Measurements from ENCODE around the gene SCAF1. TPM values are rescaled to one million over a fixed set of nuclear protein-coding genes. Genes with fewer than 3 reads are reported as not detected.

SCAF1 gene
- total and polyA plus RNA-seq, 2 of the 13 experiments (the other 11 are each of a cell fraction or from before 2014, with no cell fraction given): 3.3 to 6.1 TPM

DNA sequence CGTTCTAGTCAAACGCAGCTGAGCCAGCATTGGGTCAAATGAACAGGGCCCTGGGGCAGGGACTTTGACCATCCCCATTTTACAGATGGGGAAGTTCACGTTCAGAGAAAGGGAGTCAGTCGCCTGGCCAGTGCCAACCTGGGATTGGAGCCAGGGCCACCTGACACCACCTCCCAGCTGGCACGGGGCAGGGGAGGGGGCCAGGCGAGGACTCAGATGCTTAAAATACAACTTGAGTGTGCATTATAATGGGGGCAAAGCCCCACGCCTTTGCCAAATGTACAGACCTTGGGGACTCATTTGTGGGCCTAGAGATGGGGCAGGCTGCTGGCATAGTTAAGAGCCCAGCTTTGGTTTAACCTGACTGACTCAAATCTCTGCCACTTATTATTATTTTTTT lies 36.4 kb upstream of the SCAF1 start:
- no peak for FAIRE-seq
- no TSS peak for BruUV-seq (replicated peaks)
- H3K79me2 ChIP-seq (ENCODE audit: insufficient read depth, low read length): peaks cover 2% of the 10 kb centered on the region

DNA sequence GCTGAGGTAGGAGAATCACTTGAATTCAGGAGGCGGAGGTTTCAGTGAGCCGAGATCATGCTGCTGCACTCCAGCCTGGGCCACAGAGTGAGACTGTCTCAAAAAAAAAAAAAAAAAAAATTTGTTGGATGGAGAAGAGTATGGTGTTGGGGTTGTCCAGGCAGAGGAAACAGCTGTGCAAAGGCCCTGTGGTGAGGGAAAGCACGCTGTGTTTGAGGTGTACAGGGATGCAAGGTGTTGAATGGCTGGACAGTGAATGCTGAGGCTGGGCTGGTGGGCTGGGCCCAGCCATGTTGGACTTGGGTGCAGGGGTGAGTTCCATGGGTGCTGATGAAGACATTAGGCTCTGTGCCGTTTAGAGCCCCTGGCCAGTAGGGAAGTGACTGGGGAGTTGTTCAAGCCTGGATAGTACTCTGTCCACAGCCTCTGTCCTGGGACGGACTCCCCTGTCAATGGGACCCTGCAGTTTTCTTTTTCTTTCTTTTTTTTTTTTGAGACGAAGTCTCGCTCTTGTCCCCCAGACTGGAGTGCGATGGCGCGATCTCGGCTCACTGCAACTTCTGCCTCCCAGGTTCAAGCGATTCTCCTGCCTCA lies 32.4 kb upstream of the SCAF1 start:
- Histone ChIP-seq H3K4me2 (ENCODE audit: low read depth, low read length) (no peak overlapping the region), H3K27ac (ENCODE audit: extremely low read length, insufficient read depth, low read length) (no peak overlapping the region), H3K36me3 (replicated peaks in 1 of 2; ENCODE audit: control insufficient read depth in 1 of 2, insufficient read depth in 2 of 2, low read length in 2 of 2) (peaks cover 11 to 45% of the 10 kb centered on the region in 2 experiments; a peak in 4 of 5 replicates), H3K4me3 (replicated peaks in 1 of 3; ENCODE audit: insufficient read depth in 1 of 3, low read depth in 2 of 3, low read length in 3 of 3) (no peak overlapping the region), H2AFZ (ENCODE audit: low read length) (no peak overlapping the region), H3K9me3 (ENCODE audit: low read length) (no peaks in the 10 kb centered on the region), H4K20me1 (ENCODE audit: insufficient read depth, low read length) (peaks cover 3% of the 10 kb centered on the region), H3K4me1 (ENCODE audit: insufficient read depth, low read length) (peaks cover 17% of the 10 kb centered on the region), H3K9ac (ENCODE audit: insufficient read depth, low read depth, low read length) (no peak overlapping the region), H3K79me2 (ENCODE audit: insufficient read depth, low read length) (peaks cover 4% of the 10 kb centered on the region), H3K27me3 (ENCODE audit: control insufficient read depth in 1 of 2, insufficient read depth in 2 of 2, low read length in 2 of 2) (no peaks in the 10 kb centered on the region)
- intact Hi-C loops (cut with micrococcal nuclease; ENCODE audit: unreplicated experiment): no loop called here
- CTCF ChIA-PET (ENCODE audit: low intra/inter-chr PET ratio, low total read pairs): no interaction called here
- POLR2A ChIA-PET: interaction anchor here (1.0 kb wide), 1 partner anchor 31 kb away, joined by 5 read pairs; no protein-coding TSS in a partner anchor
- DNase-seq (ENCODE audit: low spot score) (no peak), ATAC-seq (no peak), FAIRE-seq (no peak)
- TF ChIP-seq ZFP82 (CRISPR knock-in tag; IDR thresholded peaks at IDR 0.05; ENCODE audit: borderline replicate concordance): no peak
- no peak for TF ChIP-seq MXI1 (IDR thresholded peaks at IDR 0.05; ENCODE audit: borderline replicate concordance, low read depth, low read length)
- no peak for TF ChIP-seq SIN3A (IDR thresholded peaks at IDR 0.05; ENCODE audit: borderline replicate concordance, low read depth, low read length)
- TF ChIP-seq ZNF644 (CRISPR knock-in tag; IDR thresholded peaks at IDR 0.05; ENCODE audit: low read depth): no peak
- TF ChIP-seq MTF1 (CRISPR knock-in tag; IDR thresholded peaks at IDR 0.05): no peak
- no peak for TF ChIP-seq ZNF510 (CRISPR knock-in tag; IDR thresholded peaks at IDR 0.05; ENCODE audit: low read depth)
- no peak for TF ChIP-seq ZNF367 (CRISPR knock-in tag; IDR thresholded peaks at IDR 0.05; ENCODE audit: borderline replicate concordance)
- TF ChIP-seq HNRNPL (IDR thresholded peaks at IDR 0.05; ENCODE audit: low read depth, low read length): no peak
- no peak for TF ChIP-seq BHLHE40 (IDR thresholded peaks at IDR 0.05; ENCODE audit: low read length)
- no peak for TF ChIP-seq AHR (CRISPR knock-in tag; IDR thresholded peaks at IDR 0.05)
- TF ChIP-seq, protein P1, sequence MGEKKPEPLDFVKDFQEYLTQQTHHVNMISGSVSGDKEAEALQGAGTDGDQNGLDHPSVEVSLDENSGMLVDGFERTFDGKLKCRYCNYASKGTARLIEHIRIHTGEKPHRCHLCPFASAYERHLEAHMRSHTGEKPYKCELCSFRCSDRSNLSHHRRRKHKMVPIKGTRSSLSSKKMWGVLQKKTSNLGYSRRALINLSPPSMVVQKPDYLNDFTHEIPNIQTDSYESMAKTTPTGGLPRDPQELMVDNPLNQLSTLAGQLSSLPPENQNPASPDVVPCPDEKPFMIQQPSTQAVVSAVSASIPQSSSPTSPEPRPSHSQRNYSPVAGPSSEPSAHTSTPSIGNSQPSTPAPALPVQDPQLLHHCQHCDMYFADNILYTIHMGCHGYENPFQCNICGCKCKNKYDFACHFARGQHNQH (CRISPR knock-in tag; IDR thresholded peaks at IDR 0.05): no peak
- TF ChIP-seq PAX8 (CRISPR knock-in tag; IDR thresholded peaks at IDR 0.05; ENCODE audit: borderline replicate concordance): no peak
- WGBS (ENCODE audit: low lambda C conversion rate): 97% methylated on average over 12 of the region's 12 CpGs
- BruUV-seq (replicated peaks): no TSS peak
- in situ Hi-C loops (cut with HindIII; ENCODE audit: extremely low pct_ligation_motif_present, low pct_unique_long_range_greater_than_20kb): no loop called here

More for the DNA sequence above, 36.4 kb upstream of the SCAF1 start:
- no peak overlapping the region for H3K4me2 ChIP-seq (ENCODE audit: low read depth, low read length)
- H3K27me3 ChIP-seq (ENCODE audit: control insufficient read depth in 1 of 2, insufficient read depth in 2 of 2, low read length in 2 of 2): no peaks in the 10 kb centered on the region
- no peak overlapping the region for H3K9ac ChIP-seq (ENCODE audit: insufficient read depth, low read depth, low read length)
- 100% methylated on average over 4 of the region's 7 CpGs for WGBS (ENCODE audit: low lambda C conversion rate)
- H3K4me3 ChIP-seq (replicated peaks in 1 of 3; ENCODE audit: insufficient read depth in 1 of 3, low read depth in 2 of 3, low read length in 3 of 3): no peak overlapping the region
- ATAC-seq: no peak
- no peak overlapping the region for H3K27ac ChIP-seq (ENCODE audit: extremely low read length, insufficient read depth, low read length)
- H4K20me1 ChIP-seq (ENCODE audit: insufficient read depth, low read length): no peaks in the 10 kb centered on the region
- TF ChIP-seq ZNF629 (CRISPR knock-in tag; conservative IDR thresholded peaks at IDR 0.05) (0 out of 2 replicates have a peak, but pooled peaks have one; percentile 42), RELA (CRISPR knock-in tag; IDR thresholded peaks at IDR 0.05) (no peak)
- peaks cover 14 to 55% of the 10 kb centered on the region in 2 experiments; a peak in 4 of 5 replicates for H3K36me3 ChIP-seq (replicated peaks in 1 of 2; ENCODE audit: control insufficient read depth in 1 of 2, insufficient read depth in 2 of 2, low read length in 2 of 2)
- no peaks in the 10 kb centered on the region for H3K4me1 ChIP-seq (ENCODE audit: insufficient read depth, low read length)
- in situ Hi-C loops (cut with HindIII; ENCODE audit: extremely low pct_ligation_motif_present, low pct_unique_long_range_greater_than_20kb): no loop called here
- H2AFZ ChIP-seq (ENCODE audit: low read length): no peak overlapping the region
- H3K9me3 ChIP-seq (ENCODE audit: low read length): no peaks in the 10 kb centered on the region
- ChIA-PET CTCF (ENCODE audit: low intra/inter-chr PET ratio, low total read pairs) (no interaction called here), POLR2A (no interaction called here)
- intact Hi-C loops (cut with micrococcal nuclease; ENCODE audit: unreplicated experiment): no loop called here
- DNase-seq (ENCODE audit: low spot score): no peak

Data from HepG2 (cell line).